CD4-positive, alpha-beta T cell treated with Interleukin-17A for 4 hours (primary cell): ENCODE measurements around the gene TRPC4.

ENCODE experiments used
- DNase-seq: peaks from one replicate; pipeline ENCODE4 v3.0.0-alpha.2; 2020; ENCODE audit warnings: mixed read lengths

TRPC4 gene

DNA sequence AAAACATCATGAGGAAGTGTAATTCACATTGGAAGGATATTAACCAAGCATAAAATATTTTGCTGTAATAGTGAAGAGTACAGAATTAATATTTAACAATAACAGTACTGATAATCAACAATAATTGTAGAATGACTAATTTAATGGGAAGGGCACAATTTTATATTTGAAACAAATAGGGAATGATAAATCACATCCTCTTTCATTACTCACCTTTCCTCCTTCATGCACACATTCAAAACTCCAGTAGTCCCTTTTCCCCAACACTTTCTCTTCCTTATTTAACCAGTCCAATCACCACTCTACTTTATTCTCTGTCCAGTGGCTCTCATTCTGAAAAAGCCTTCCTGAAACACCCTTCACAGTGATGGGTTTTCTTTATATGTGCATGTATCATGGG is 160.3 kb downstream of the TRPC4 start:
- DNase-seq: no peak

DNA sequence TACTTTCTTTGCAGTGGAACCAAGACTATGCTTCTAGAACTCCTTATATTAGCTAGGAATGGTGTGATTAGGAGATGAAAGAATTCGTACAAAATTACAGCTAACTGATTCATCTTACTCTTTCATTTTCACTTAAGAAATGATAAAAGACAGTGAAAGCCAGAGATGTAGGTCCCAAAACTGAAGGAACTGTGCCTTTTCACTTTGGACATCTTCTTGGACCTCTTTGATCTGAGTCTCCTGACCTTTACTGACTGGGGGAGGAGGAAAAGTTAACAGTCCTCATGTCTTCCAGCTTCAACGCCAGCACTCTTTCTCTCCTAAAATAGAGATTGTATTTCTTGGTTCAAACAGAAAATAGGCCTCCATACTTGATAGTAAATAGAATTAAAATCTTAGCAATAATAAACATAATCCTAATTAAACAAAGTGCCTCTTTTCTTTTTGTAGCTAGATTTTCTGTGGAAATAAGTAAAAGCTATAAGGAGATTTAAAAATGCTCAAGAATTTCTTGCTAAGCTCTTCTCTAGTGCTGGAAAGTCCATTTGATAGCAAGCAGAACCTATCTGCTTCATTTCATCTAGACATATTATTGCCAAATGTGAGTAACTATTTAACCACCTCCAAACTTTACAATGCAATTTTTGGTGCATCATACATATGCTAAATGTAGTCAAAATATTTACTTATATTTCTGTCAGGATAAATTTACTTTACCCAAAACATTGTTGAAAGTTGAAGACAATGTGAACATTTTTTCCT is 161.7 kb downstream of the TRPC4 start:
- no peak for DNase-seq

- no peak for DNase-seq
Observed at GRCh38 chr13:37706041-37706440, 163.5 kb downstream of the TRPC4 start.

- DNase-seq: no peak
Observed at GRCh38 chr13:37701972-37702371, 167.6 kb downstream of the TRPC4 start.

DNA sequence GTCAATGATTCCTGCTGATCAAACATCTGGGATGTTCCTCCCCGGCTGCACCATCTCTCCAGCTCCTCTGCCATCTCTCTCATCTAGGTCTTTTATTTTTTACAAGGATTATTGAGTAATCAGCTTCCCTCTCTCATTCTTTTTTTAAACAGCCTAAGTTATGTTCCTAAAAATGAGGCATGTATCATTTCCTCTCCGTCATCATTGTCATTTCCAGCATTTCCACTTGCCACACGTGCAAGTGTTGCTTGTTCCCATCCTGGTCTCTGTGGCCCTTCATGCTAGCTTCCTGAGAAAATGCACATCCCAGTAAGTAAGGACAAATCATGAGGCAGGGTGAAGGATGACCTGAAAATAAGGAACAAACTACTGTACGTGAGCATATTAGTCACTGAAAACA is 168.3 kb downstream of the TRPC4 start:
- DNase-seq: no peak

GRCh38 chr13:37700887-37701286 is 168.7 kb downstream of the TRPC4 start:
- no peak for DNase-seq

GRCh38 chr13:37695200-37695599 is 174.4 kb downstream of the TRPC4 start:
- DNase-seq: no peak

DNA sequence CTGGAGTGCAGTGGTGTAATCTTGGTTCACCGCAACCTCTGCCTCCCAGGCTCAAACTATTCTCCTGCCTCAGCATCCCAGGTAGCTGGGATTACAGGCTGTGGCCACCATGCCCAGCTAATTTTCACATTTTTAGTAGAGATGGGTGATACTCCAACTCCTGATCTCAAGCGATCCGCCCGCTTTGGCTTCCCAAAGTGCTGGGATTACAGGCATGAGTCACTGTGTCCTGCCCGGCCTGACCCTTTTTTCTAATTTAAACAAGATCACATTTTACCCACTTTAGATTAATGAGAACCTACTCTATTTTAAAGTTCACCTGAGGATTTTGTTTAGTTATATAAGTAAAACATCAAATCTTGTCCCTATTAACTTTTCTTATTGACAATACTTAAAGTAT is 179.2 kb downstream of the TRPC4 start:
- no peak for DNase-seq

GRCh38 chr13:37686501-37686900 is 183.1 kb downstream of the TRPC4 start:
- no peak for DNase-seq

- DNase-seq: no peak
Observed at GRCh38 chr13:37685206-37685605, 184.4 kb downstream of the TRPC4 start.

DNA sequence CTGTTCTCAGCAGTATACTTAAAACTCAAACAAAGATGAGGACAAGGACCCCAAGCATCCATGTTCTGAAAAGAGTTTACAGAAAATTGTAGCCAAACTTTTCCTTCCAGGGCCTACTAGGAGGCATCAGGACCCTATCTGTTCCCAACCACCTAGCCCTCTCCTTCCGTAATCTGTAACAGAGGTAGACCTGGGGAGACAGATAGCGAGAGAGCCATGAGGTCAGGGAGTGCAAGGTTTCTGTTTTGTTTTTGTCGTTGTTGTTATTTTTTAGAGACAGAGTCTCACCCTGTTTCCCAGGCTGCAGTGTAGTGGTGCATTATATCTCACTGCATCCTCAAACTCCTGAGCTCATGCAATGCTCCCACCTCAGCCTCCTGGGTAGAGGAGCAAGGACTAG is 187.1 kb downstream of the TRPC4 start:
- DNase-seq: no peak

GRCh38 chr13:37681281-37682032 is 188.1 kb downstream of the TRPC4 start:
- DNase-seq: no peak

- DNase-seq: no peak
Observed at GRCh38 chr13:37680137-37680536, 189.4 kb downstream of the TRPC4 start.

- no peak for DNase-seq
Observed at GRCh38 chr13:37679043-37679442, 190.5 kb downstream of the TRPC4 start.

DNA sequence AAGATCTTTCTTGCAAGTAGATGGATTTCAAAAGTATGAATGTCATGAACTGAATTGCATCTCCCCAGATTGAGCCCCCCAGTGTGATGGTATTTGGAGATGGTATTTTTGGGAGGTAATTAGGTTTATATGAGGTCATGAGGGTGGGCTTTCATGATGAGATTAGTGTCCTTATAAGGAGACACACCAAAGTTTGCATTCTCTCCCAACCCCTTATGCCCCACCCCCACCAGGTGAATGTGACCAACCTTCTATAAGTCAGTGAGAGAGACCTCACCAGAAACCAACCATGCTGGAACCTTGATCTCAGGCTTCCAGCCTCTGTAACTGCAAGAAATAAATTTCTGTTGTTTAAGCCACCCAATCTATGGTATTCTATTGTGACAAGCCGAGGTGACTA is 199.7 kb downstream of the TRPC4 start:
- no peak for DNase-seq

DNA sequence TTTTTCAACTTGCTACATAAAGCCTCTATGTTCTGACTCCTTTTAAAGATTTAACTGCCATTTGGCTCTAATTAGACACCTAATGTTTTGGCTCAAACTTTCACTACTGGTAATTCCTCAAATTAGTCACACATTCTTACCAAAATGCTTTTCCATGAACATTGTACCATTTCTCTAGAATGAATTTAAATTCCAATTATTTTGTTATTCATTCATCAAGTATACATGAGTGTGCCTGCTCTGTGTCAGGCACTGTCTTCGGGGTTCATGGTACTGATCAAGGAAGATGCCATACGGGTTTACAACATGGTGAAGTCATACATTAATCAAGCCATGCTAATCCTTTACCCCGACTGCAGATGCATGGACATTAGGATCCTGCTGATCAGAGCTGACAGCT is 201.9 kb downstream of the TRPC4 start:
- no peak for DNase-seq

GRCh38 chr13:37666036-37666435 is 203.5 kb downstream of the TRPC4 start:
- DNase-seq: no peak

DNA sequence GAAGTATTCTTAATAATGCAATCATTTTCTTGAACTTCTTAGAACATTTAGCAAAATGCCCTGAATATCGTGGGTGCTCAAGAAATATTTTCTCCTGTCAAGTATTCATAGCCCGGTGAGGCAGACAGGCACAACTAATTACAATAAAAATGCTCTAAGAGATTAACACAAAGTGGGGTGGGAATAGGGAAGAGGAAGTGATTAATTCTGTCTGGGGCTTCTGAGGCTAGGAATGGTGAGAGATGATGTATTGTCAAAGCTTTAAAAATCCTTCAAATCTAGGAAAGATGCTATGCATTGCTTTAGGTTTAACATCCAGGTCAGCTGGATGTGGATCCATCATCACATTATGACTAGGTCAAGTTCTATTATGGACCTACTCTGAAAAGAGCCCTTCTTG is 204.2 kb downstream of the TRPC4 start:
- no peak for DNase-seq

DNA sequence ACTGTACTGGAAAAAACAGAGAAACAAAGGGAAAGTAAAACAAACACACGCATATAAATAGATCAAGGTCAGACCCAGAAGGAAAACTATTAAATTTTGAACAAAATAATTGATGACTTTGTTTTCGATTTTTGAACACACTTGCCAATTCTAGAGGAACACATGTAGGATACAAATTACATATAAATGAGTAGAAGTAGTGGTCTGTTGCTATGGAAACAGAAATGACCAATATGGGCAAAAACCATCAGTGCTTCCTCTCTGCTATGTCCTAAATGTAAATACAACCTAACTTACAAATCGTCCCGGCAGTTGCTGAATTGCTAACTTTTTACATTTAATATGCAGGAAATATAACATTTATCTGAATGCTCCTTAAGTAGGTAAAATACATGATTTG is 205.8 kb downstream of the TRPC4 start:
- DNase-seq: no peak

GRCh38 chr13:37662624-37663023 is 206.9 kb downstream of the TRPC4 start:
- DNase-seq: no peak

GRCh38 chr13:37657956-37658355 is 211.6 kb downstream of the TRPC4 start:
- DNase-seq: no peak

DNA sequence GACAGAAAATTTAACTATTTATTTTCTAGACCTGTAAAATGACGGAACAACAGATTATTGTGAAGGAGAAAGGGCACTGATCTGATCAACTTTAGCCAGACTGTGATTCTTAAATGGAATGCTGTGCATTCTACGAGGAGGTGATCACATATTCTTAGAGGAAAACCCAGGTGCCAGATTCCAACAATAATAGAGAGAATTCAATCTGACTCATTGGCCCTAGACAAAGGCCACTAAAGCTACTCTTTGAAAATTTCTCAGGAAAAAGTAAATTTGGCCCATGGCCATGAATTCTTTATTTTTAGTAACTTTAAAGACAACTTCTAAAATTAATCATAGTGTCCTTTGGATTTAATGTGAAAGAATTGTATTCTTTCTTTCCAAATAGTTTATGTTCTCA is 212.4 kb downstream of the TRPC4 start:
- DNase-seq: no peak

DNA sequence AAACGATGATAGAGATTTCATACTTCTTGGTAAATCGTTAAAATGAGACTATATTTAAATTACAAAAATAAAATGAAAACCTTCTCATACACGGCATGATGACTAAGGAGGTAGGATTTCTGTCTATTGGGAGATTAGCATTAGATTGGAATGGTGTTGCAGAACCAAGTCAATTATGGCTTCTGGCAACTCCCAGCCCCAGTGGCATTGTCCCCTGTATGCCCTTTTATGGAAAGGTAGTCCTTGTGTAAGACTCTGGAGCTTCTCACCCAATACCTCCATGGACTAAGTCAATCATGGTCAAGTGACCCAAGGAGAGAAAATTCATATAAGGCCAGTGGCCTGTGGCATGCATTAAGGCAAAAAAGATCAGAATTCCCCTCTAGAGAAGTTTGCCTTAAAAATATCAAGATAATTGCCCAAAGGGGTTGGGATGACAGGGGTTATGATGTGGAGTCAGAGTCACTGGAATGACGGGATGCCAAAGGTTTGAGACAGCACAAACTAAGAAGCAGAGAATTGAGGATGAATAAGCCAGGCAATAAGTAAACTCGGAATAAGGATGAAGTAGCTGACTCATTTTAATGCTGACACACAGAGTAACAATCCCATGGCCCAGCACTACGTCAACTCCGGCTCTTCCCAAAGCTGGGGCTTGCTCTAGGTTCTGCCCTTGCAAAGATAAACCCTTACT is 213.2 kb downstream of the TRPC4 start:
- DNase-seq: no peak

DNA sequence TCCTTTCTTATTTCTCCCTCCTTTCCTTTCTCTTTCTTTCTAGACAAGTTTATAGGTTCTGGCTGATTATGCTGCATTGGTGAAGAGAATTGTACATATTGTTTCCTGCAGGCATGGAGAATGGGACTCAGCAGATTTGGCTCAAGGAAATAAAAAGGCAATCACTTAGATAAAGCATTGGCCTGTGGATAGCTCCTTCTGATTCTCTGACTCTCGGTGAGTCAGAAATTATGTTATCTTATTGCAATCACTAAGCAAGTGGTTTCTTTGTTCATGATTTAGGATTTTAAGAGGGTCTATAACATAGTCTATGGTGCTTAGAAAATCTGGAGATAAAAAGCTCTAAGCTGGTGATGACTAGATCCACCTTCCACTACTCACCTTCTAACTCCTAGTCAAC is 217.0 kb downstream of the TRPC4 start:
- DNase-seq: no peak
